Measurements from ENCODE around the gene CA14. TPM values are rescaled to one million over a fixed set of nuclear protein-coding genes. Genes with fewer than 3 reads are reported as not detected.

Gene CA14
- total RNA-seq, 1 experiment from 2014 or later, result 35.3 TPM

GRCh38 chr1:150281758-150282557 lies 24.4 kb downstream of the CA14 start, which contains the start of gene CIART (continued):
- TF ChIP-seq ESRRA (CRISPR knock-in tag; IDR thresholded peaks at IDR 0.05; ENCODE audit: borderline replicate concordance) (0 out of 2 replicates have a peak, but pooled peaks have one; percentile 29), NFE2L1 (CRISPR knock-in tag; IDR thresholded peaks at IDR 0.05) (peak; percentile 16; the same call in 1 of the 2 replicates), ATF1 (CRISPR knock-in tag; IDR thresholded peaks at IDR 0.05) (no peak), FOXP1 (CRISPR knock-in tag; IDR thresholded peaks at IDR 0.05; ENCODE audit: borderline replicate concordance) (peak; percentile 63), FOXK1 (CRISPR knock-in tag; IDR thresholded peaks at IDR 0.05) (peak; percentile 85; the same call in 1 of the 2 replicates), CREB1 (CRISPR knock-in tag; IDR thresholded peaks at IDR 0.05) (peak; percentile 50; the same call in 1 of the 2 replicates), TEAD1 (CRISPR knock-in tag; IDR thresholded peaks at IDR 0.05) (no peak; the same call in 1 of the 2 replicates), ZNF423 (CRISPR knock-in tag; IDR thresholded peaks at IDR 0.05) (0 out of 2 replicates have a peak, but pooled peaks have one; percentile 17), TP53 (CRISPR knock-in tag; IDR thresholded peaks at IDR 0.05) (peak; percentile 18; the same call in 1 of the 2 replicates), ZBTB21 (CRISPR knock-in tag; IDR thresholded peaks at IDR 0.05; ENCODE audit: borderline replicate concordance) (no peak)
- TF ChIP-seq, protein P1, sequence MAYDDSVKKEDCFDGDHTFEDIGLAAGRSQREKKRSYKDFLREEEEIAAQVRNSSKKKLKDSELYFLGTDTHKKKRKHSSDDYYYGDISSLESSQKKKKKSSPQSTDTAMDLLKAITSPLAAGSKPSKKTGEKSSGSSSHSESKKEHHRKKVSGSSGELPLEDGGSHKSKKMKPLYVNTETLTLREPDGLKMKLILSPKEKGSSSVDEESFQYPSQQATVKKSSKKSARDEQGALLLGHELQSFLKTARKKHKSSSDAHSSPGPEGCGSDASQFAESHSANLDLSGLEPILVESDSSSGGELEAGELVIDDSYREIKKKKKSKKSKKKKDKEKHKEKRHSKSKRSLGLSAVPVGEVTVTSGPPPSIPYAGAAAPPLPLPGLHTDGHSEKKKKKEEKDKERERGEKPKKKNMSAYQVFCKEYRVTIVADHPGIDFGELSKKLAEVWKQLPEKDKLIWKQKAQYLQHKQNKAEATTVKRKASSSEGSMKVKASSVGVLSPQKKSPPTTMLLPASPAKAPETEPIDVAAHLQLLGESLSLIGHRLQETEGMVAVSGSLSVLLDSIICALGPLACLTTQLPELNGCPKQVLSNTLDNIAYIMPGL (CRISPR knock-in tag; IDR thresholded peaks at IDR 0.05), result peak; percentile 57; the same call in 1 of the 2 replicates
- TF ChIP-seq, protein P2, sequence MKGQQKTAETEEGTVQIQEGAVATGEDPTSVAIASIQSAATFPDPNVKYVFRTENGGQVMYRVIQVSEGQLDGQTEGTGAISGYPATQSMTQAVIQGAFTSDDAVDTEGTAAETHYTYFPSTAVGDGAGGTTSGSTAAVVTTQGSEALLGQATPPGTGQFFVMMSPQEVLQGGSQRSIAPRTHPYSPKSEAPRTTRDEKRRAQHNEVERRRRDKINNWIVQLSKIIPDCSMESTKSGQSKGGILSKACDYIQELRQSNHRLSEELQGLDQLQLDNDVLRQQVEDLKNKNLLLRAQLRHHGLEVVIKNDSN (CRISPR knock-in tag; IDR thresholded peaks at IDR 0.05), result peak; percentile 86; the same call in 1 of the 2 replicates
- TF ChIP-seq, protein P3, sequence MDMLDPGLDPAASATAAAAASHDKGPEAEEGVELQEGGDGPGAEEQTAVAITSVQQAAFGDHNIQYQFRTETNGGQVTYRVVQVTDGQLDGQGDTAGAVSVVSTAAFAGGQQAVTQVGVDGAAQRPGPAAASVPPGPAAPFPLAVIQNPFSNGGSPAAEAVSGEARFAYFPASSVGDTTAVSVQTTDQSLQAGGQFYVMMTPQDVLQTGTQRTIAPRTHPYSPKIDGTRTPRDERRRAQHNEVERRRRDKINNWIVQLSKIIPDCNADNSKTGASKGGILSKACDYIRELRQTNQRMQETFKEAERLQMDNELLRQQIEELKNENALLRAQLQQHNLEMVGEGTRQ (CRISPR knock-in tag; IDR thresholded peaks at IDR 0.05), result peak; percentile 90

GRCh38 chr1:150282558-150282958 lies 25.0 kb downstream of the CA14 start:
- Mint-ChIP-seq H3K9me3 (no peaks in the 10 kb centered on the region), H3K27me3 (ENCODE audit: low read depth) (peaks cover 36% of the 10 kb centered on the region), H3K36me3 (peaks cover 18% of the 10 kb centered on the region), H3K4me1 (peaks cover 22% of the 10 kb centered on the region), H3K4me3 (peak overlapping the region; percentile 91), H3K27ac (peak overlapping the region; percentile 95)
- ChIA-PET POLR2A (interaction anchor here (0.5 to 3.2 kb wide), 10 partner anchors 9 to 395 kb away, joined by 4 to 23 read pairs (median 5); partner anchors contain the start of genes APH1A, C1orf54, CA14 and RPRD2), CTCF (interaction anchor here (0.5 to 7.6 kb wide), 4 partner anchors 10 to 589 kb away, joined by 3 to 123 read pairs (median 26); partner anchors contain the start of genes C1orf54 and CA14)
- ATAC-seq, result peak; percentile 23
- 0 out of 2 replicates have a peak, but pooled peaks have one; percentile 44 for TF ChIP-seq PRRX2 (CRISPR knock-in tag; IDR thresholded peaks at IDR 0.05)
- 0 out of 2 replicates have a peak, but pooled peaks have one; percentile 3 for TF ChIP-seq FOXK1 (CRISPR knock-in tag; IDR thresholded peaks at IDR 0.05)
- 0 out of 2 replicates have a peak, but pooled peaks have one; percentile 55 for TF ChIP-seq CREM (CRISPR knock-in tag; IDR thresholded peaks at IDR 0.05)
- TF ChIP-seq, protein P3 (CRISPR knock-in tag; IDR thresholded peaks at IDR 0.05), result peak; percentile 82
- peak; percentile 2; the same call in 1 of the 2 replicates for TF ChIP-seq SP1 (CRISPR knock-in tag; conservative IDR thresholded peaks at IDR 0.05)
- TF ChIP-seq AR (CRISPR knock-in tag; IDR thresholded peaks at IDR 0.05), result no peak
- TF ChIP-seq, protein P2 (CRISPR knock-in tag; IDR thresholded peaks at IDR 0.05), result peak; percentile 76
- TF ChIP-seq ZBTB43 (CRISPR knock-in tag; IDR thresholded peaks at IDR 0.05), result 0 out of 2 replicates have a peak, but pooled peaks have one; percentile 45
- TF ChIP-seq ELF4 (CRISPR knock-in tag; IDR thresholded peaks at IDR 0.05; ENCODE audit: low read depth), result no peak
- DNase-seq (ENCODE audit: low spot score), result no peak

All from WTC11 (cell line).